ENCODE data around the gene SIGMAR1.
A peak's percentile ranks its signal among the peaks of the same experiment; 100 is the strongest.

Gene SIGMAR1

DNA sequence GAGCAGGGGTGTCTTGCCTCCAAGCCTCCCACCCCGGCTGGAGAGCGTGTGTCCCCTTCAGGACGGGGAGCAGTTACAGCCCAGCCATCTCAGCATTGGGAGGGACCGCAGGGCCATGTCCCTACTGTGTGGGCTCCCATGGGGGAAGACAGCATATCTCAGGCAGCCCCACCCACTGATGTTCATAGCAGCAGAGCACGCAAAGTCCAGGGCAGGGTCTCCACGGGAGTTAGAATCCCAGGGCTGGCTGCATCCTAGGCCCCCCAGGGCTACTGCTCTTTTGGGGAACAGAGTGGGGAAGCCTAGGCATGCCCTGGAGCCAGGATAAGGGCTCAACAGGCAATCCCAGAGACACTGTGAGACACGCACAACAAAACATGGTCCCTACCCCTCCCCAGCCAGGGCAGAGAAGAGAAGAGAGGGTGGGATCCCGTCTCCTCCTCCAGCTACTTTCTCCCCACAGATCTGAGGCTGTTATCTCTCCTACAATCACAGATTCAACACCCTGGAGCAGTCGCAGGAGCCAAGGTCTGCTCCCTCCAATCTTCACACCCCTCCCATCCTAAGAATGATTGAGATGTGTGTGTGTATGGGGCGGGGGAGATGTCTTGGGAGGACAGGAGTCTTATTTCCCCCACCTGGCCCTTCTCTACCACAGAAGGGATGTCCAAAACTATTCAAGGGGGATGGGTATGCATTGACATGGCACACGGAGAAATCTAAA, 51.5 kb downstream of the SIGMAR1 start:
- H4K20me1 ChIP-seq (ENCODE audit: insufficient read depth, low read length, poor library complexity, severe bottlenecking), result no peaks in the 10 kb centered on the region
- no peak for TF ChIP-seq EZH2phosphoT487 (IDR thresholded peaks at IDR 0.05; ENCODE audit: borderline replicate concordance)
- TF ChIP-seq, protein P1, sequence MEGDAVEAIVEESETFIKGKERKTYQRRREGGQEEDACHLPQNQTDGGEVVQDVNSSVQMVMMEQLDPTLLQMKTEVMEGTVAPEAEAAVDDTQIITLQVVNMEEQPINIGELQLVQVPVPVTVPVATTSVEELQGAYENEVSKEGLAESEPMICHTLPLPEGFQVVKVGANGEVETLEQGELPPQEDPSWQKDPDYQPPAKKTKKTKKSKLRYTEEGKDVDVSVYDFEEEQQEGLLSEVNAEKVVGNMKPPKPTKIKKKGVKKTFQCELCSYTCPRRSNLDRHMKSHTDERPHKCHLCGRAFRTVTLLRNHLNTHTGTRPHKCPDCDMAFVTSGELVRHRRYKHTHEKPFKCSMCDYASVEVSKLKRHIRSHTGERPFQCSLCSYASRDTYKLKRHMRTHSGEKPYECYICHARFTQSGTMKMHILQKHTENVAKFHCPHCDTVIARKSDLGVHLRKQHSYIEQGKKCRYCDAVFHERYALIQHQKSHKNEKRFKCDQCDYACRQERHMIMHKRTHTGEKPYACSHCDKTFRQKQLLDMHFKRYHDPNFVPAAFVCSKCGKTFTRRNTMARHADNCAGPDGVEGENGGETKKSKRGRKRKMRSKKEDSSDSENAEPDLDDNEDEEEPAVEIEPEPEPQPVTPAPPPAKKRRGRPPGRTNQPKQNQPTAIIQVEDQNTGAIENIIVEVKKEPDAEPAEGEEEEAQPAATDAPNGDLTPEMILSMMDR (conservative IDR thresholded peaks at IDR 0.05; ENCODE audit: low read length), result no peak
- no peaks in the 10 kb centered on the region for H3F3A ChIP-seq (ENCODE audit: low read depth)
- peaks cover 16% of the 10 kb centered on the region for H3K4me1 ChIP-seq (ENCODE audit: insufficient read depth, low read length, poor library complexity, severe bottlenecking)
- no peaks in the 10 kb centered on the region for H3K36me3 ChIP-seq (ENCODE audit: insufficient read depth, low read length)
- no peaks in the 10 kb centered on the region for H3K9me3 ChIP-seq (ENCODE audit: insufficient read depth, low read depth, low read length)
- H3K9me2 ChIP-seq (replicated peaks; ENCODE audit: low read depth, low read length), result no peaks in the 10 kb centered on the region
- H3K4me2 ChIP-seq (ENCODE audit: low read depth, low read length, poor library complexity, severe bottlenecking), result peak overlapping the region; percentile 39
- no peak overlapping the region for H3K9ac ChIP-seq (ENCODE audit: low read depth, low read length, poor library complexity, severe bottlenecking)
- no peak overlapping the region for H2AFZ ChIP-seq (ENCODE audit: low read length)
- no peaks in the 10 kb centered on the region for H3K79me2 ChIP-seq (ENCODE audit: insufficient read depth, low read length)
- H3K27me3 ChIP-seq (ENCODE audit: insufficient read depth, low read length, poor library complexity, severe bottlenecking), result no peaks in the 10 kb centered on the region
- peak overlapping the region; percentile 23 for H3K4me3 ChIP-seq (ENCODE audit: low read length, poor library complexity, severe bottlenecking)

DNA sequence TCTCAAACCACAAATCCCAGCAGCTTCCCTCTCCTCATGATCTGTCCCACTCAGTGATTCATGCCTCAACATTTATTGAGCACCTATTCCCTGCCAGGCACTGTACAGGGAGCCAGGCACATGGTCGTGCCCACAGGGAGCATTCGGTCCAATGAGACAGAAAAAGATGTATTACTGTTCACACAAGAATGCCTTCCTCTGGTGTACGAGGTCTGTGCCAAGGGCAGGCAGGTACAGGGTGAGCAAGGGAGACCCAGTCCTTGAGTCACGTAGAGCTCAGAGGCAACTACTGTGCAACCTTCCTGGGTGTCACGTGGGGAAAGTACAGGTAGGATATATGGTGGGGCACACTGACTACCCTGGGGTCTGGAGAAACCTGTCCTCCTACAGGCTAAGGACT, 52.6 kb downstream of the SIGMAR1 start:
- Histone ChIP-seq H4K20me1 (ENCODE audit: insufficient read depth, low read length, poor library complexity, severe bottlenecking) (no peaks in the 10 kb centered on the region), H3K27me3 (ENCODE audit: insufficient read depth, low read length, poor library complexity, severe bottlenecking) (no peaks in the 10 kb centered on the region), H3K79me2 (ENCODE audit: insufficient read depth, low read length) (no peaks in the 10 kb centered on the region), H3K9ac (ENCODE audit: low read depth, low read length, poor library complexity, severe bottlenecking) (no peak overlapping the region), H3K4me1 (ENCODE audit: insufficient read depth, low read length, poor library complexity, severe bottlenecking) (peaks cover 16% of the 10 kb centered on the region), H3K4me2 (ENCODE audit: low read depth, low read length, poor library complexity, severe bottlenecking) (peak overlapping the region; percentile 39), H3K9me3 (ENCODE audit: insufficient read depth, low read depth, low read length) (no peaks in the 10 kb centered on the region), H2AFZ (ENCODE audit: low read length) (no peak overlapping the region), H3K9me2 (replicated peaks; ENCODE audit: low read depth, low read length) (no peaks in the 10 kb centered on the region), H3K36me3 (ENCODE audit: insufficient read depth, low read length) (no peaks in the 10 kb centered on the region), H3F3A (ENCODE audit: low read depth) (no peaks in the 10 kb centered on the region), H3K4me3 (ENCODE audit: low read length, poor library complexity, severe bottlenecking) (no peak overlapping the region)
- TF ChIP-seq, protein P1 (conservative IDR thresholded peaks at IDR 0.05; ENCODE audit: low read length), result no peak
- no peak for TF ChIP-seq EZH2phosphoT487 (IDR thresholded peaks at IDR 0.05; ENCODE audit: borderline replicate concordance)

Measured in Loucy (cell line).